Uterus (tissue), 2 donors: Measurements from ENCODE around the gene THOC5.

Source experiments
- CTCF ChIP-seq, 4 experiments: fragments of 200-600 bp in 2 of 4; fragments of 450-650 bp in 2 of 4; sonication (generic) in 2 of 4; IDR thresholded peaks; one replicate each; pipeline ENCODE4 v1.5.1; 2016 to 2019; ENCODE audit warnings: antibody characterized with exemption in 4 of 4, mild to moderate bottlenecking in 2 of 4, moderate library complexity in 1 of 4
- POLR2A ChIP-seq, 2 donors: fragments of 450-650 bp; IDR thresholded peaks; one replicate each; pipeline ENCODE4 v1.6.1; 2016; ENCODE audit warnings: antibody characterized with exemption in 2 of 2, mild to moderate bottlenecking in 1 of 2, moderate library complexity in 1 of 2

GRCh38 chr22:29559030-29559429 lies 5.5 kb upstream of the THOC5 start:
- TF ChIP-seq CTCF (IDR thresholded peaks at IDR 0.05) (no peak), POLR2A (IDR thresholded peaks at IDR 0.05) (no peak)
